HL-60 (cell line): ENCODE measurements around the gene SPRR2B.

Experiments used
- DNase-seq, 2 experiments: peaks; one replicate each; pipeline ENCODE4 v3.0.0-alpha.2; 2010 to 2020; ENCODE audit warnings: low read depth in 1 of 2, low spot score in 1 of 2
- H3K27ac ChIP-seq: fragments of 250-450 bp; sonication (Bioruptor Pico); replicated peaks from 2 replicates; pipeline ENCODE4 v1.5.1; 2020; ENCODE audit warnings: mild to moderate bottlenecking, moderate library complexity
- H3K27me3 ChIP-seq: fragments of 250-450 bp; sonication (Bioruptor Pico); 2 replicates; pipeline ENCODE4 v1.5.1; 2021; ENCODE audit warnings: mild to moderate bottlenecking, moderate library complexity; ENCODE audit not compliant: insufficient read depth, poor library complexity, severe bottlenecking
- H3K4me3 ChIP-seq: replicated peaks from 2 replicates; pipeline ENCODE4 v1.5.1; 2011; ENCODE audit warnings: mild to moderate bottlenecking, control low read depth, low read length; ENCODE audit not compliant: insufficient read depth
- GABPA ChIP-seq: IDR thresholded peaks from 2 replicates; pipeline ENCODE4 v1.6.1; 2012; ENCODE audit warnings: low read depth
- POLR2AphosphoS5 ChIP-seq: IDR thresholded peaks from 2 replicates; pipeline ENCODE4 v1.6.1; 2012; ENCODE audit warnings: low read depth
- SPI1 ChIP-seq: IDR thresholded peaks from 2 replicates; pipeline ENCODE4 v1.6.1; 2012; ENCODE audit warnings: low read depth, mild to moderate bottlenecking, borderline replicate concordance
- TF ChIP-seq, protein P1 (sequence below): IDR thresholded peaks from 2 replicates; pipeline ENCODE4 v1.6.1; 2012; ENCODE audit warnings: low read depth; ENCODE audit not compliant: insufficient replicate concordance
- TF ChIP-seq, protein P2 (sequence below): IDR thresholded peaks from one replicate; pipeline ENCODE4 v1.5.1; 2011; ENCODE audit warnings: low read length, control low read depth, inconsistent platforms; ENCODE audit not compliant: insufficient read depth

The SPRR2B gene

DNA sequence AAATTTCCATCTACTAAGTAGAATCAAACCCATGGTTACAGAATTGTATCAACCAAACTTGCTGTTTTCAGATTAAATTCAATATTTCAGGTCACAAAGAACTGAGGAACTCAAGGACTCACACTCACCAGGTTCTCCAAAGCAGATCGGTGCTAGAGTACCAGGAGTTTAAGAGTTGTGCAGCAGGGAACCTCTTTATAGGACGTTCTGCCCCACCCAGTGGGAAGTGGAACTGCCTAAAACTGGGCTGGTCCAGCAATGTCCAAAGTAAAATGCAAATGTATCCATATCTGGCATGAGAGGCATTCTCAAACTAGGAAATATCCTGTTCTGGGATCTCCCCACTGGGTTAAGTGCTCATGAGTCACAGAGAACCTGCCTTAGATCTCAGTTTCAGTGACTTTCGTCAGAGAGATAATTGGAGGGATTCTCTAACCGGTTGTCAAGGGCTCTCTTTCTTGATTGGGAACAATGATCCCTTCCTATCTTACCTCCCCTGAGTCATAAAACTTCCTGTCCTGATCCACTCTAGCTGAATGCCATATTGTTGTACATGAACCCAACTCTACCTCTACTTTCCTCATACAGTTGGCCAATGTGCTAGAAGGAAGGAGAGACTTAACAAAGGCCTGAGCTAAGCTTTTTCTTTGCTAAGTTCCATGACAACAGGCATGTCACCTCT lies 30.3 kb downstream of the SPRR2B start, which contains the start of gene SPRR2D:
Gene SPRR2D, minus strand, starts transcription at position 171 of the 682 bp plus-strand sequence. CDS start 774 bp downstream, outside the sequence.
- no peak within 1 kb of the TSS for H3K27ac ChIP-seq
- no peak within 1 kb of the TSS for H3K4me3 ChIP-seq
- peaks cover 3% of the 10 kb centered on the region for H3K27me3 ChIP-seq
- TF ChIP-seq, protein P1, sequence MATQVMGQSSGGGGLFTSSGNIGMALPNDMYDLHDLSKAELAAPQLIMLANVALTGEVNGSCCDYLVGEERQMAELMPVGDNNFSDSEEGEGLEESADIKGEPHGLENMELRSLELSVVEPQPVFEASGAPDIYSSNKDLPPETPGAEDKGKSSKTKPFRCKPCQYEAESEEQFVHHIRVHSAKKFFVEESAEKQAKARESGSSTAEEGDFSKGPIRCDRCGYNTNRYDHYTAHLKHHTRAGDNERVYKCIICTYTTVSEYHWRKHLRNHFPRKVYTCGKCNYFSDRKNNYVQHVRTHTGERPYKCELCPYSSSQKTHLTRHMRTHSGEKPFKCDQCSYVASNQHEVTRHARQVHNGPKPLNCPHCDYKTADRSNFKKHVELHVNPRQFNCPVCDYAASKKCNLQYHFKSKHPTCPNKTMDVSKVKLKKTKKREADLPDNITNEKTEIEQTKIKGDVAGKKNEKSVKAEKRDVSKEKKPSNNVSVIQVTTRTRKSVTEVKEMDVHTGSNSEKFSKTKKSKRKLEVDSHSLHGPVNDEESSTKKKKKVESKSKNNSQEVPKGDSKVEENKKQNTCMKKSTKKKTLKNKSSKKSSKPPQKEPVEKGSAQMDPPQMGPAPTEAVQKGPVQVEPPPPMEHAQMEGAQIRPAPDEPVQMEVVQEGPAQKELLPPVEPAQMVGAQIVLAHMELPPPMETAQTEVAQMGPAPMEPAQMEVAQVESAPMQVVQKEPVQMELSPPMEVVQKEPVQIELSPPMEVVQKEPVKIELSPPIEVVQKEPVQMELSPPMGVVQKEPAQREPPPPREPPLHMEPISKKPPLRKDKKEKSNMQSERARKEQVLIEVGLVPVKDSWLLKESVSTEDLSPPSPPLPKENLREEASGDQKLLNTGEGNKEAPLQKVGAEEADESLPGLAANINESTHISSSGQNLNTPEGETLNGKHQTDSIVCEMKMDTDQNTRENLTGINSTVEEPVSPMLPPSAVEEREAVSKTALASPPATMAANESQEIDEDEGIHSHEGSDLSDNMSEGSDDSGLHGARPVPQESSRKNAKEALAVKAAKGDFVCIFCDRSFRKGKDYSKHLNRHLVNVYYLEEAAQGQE: no peak
- no peak for TF ChIP-seq GABPA
- TF ChIP-seq, protein P2, sequence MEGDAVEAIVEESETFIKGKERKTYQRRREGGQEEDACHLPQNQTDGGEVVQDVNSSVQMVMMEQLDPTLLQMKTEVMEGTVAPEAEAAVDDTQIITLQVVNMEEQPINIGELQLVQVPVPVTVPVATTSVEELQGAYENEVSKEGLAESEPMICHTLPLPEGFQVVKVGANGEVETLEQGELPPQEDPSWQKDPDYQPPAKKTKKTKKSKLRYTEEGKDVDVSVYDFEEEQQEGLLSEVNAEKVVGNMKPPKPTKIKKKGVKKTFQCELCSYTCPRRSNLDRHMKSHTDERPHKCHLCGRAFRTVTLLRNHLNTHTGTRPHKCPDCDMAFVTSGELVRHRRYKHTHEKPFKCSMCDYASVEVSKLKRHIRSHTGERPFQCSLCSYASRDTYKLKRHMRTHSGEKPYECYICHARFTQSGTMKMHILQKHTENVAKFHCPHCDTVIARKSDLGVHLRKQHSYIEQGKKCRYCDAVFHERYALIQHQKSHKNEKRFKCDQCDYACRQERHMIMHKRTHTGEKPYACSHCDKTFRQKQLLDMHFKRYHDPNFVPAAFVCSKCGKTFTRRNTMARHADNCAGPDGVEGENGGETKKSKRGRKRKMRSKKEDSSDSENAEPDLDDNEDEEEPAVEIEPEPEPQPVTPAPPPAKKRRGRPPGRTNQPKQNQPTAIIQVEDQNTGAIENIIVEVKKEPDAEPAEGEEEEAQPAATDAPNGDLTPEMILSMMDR: no peak
- TF ChIP-seq SPI1: no peak
- no peak for TF ChIP-seq POLR2AphosphoS5
- no peak for DNase-seq

DNA sequence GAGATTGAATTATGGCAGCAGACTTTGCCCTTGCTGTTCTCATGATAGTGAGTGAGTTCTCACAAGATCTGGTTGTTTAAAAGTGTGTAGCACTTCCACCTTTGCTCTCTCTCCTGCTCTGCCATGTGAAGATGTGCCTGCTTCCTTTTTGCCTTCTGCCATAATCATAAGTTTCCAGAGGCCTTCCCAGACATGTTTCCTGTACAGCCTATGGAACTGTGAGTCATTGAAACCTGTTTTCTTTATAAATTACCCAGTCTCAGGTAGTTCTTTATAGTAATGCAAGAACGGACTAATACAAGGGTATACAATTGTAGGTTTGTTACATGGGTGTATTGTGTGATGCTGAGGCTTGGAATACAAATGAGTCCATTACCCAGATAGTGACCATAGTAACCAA lies 36.2 kb downstream of the SPRR2B start:
- H3K27me3 ChIP-seq: no peaks in the 10 kb centered on the region
- DNase-seq: no peak
- TF ChIP-seq, protein P1: no peak
- TF ChIP-seq POLR2AphosphoS5 (no peak), SPI1 (no peak), GABPA (no peak)
- TF ChIP-seq, protein P2: no peak

DNA sequence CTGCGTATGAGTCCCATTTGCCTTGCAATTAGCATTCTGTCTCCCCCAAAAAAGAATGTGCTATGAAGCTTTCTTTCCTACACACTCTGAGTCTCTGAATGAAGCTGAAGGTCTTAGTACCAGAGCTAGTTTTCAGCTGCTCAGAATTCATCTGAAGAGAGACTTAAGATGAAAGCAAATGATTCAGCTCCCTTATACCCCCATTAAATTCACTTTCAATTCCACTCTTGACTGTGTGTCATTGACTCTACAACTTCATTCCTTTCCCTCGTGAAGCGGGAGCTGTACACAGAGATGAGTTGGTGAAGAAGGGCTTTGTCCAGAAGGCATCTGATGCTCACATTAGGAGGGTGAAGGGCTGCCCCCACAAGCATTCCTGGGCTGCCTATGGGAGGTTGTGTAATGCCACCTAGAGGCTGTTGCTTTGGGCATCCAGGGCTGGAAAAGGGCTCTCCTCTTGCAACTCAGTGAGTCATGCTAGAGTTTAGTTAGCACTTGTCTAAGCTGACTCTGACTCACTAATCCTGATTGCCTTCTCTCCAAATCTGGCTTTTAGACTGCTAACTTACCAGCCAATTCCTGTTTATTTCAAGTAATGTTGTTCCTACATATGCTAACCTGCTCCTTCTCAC lies 38.6 kb downstream of the SPRR2B start:
- Histone ChIP-seq H3K27me3 (no peaks in the 10 kb centered on the region), H3K27ac (no peak overlapping the region), H3K4me3 (no peak overlapping the region)
- no peak for DNase-seq
- TF ChIP-seq POLR2AphosphoS5: no peak
- TF ChIP-seq, protein P1: no peak
- TF ChIP-seq, protein P2: no peak
- TF ChIP-seq GABPA: no peak
- no peak for TF ChIP-seq SPI1

More for the DNA sequence above, 36.2 kb downstream of the SPRR2B start:
- Histone ChIP-seq H3K4me3 (no peak overlapping the region), H3K27ac (no peak overlapping the region)
